ENCODE measurements around the gene GATA5. TPM values are rescaled to one million over a fixed set of nuclear protein-coding genes. Genes with fewer than 3 reads are reported as not detected.
"Not testable (repeated sequence)": the region's sequence is repeated elsewhere in the genome, so short reads cannot be mapped to it uniquely, and the experiment has no call there.

GATA5 gene
- total and polyA plus RNA-seq, 7 experiments from 2014 or later = not detected

DNA sequence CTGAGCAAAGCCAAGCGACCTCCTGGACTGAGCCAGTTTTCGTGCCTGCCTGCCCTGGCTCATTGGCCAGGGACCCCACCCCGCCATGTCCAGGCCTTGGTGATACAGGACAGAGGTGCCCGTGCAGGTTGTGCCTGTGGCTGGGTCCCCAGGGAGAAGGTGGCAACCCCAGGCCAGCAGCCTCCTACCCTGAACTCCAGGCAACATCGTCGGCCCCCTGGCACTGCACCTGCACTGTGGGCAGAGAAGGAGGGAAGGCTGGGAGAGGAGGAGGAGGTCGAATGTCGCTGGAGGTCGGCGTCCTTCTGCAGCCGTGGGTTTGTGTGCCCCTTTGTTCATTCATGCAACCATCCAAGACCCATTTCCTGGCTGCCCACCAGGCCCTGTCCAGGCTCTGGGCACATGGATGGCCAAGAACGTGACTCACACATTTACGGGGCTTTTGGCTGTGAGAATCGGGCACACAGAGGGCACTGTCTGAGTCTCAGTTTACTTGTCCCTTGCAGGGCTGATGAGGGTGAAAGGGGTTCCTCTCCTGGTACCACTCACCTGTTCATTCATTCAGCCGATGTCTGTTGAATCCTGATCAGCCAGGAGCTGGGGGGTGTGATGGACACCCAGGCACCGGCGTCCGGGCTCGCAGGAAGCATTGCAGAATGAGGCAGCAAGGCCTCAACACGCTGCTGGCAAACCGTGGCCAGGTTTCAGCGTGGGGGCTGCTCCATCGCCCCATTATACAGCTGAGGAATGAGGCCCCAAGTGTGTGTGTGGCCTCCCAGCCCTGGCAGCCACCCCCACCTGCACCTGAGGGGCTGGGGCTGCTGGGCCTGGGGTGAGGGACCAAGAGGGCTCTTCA, 46.1 kb downstream of the GATA5 start:
- H3K36me3 ChIP-seq (ENCODE audit: control insufficient read depth in 2 of 3, insufficient read depth in 3 of 3, low read length in 3 of 3) = no peaks in the 10 kb centered on the region
- no peaks in the 10 kb centered on the region for H3K9me3 Mint-ChIP-seq
- POLR2A ChIA-PET = no interaction called here

DNA sequence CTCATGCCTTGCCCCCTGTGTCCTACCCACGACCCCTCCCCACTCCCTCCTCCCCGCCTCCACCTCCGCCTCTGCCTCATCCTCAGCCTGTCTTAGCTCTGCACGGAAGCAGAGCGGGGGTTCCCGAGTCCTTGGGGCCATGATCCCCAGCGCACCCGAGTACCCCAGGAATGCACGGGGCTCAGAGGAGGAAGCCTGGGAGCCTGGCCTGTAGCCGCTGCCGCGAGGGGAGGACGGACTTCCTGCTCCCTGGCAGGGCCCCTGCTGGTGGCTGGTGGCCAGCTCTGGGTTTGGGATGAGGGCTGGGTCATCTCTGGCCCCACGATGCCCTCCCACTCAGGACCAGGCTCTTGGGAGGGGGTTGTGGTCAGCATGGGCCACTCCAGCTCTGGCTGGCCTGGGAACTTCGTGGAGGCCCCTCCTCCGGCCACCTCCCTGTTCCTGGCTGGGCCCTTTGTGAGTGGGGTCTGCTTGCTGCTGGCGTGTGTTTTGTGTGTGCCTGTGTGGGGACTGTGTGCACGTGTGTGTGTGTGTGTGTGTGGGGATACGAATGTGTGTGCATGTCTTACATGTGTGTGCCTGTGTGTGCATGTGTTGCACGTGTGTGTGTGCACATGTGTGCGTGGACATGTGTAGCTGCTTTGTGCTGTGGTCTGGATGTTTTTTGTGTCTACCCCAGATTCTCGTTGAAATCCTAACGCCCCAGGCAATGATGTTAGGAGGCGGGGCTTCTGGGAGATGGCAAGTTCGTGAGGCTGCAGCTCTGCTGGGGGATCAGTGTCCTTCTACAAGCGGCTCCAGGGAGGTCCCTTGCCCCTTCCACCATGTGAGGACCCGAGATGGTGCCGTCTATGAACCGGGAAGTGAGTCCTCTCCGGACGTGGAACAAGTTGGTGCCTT, 47.1 kb downstream of the GATA5 start:
- DNase-seq = no peak
- H3K9me3 ChIP-seq (ENCODE audit: control insufficient read depth in 2 of 3, low read length in 3 of 3) = no peaks in the 10 kb centered on the region
- H3K27me3 ChIP-seq (ENCODE audit: control insufficient read depth in 2 of 2, insufficient read depth in 2 of 2, low read length in 2 of 2) = no peaks in the 10 kb centered on the region
- ATAC-seq = no peak
- intact Hi-C loops (cut with micrococcal nuclease) = no loop called here
- no peaks in the 10 kb centered on the region for H3K4me1 ChIP-seq (ENCODE audit: control insufficient read depth in 2 of 2, insufficient read depth in 2 of 2, low read length in 2 of 2)
- Mint-ChIP-seq H3K9me3 (no peaks in the 10 kb centered on the region), H3K4me1 (peaks cover 0 to 1% (median 0%) of the 10 kb centered on the region in 7 donors), H3K4me3 (no peak overlapping the region), H3K27ac (peak overlapping the region in 1 of 9 donors; percentile 36), H3K36me3 (no peaks in the 10 kb centered on the region), H3K27me3 (peaks cover under 1 to 14% (median 8%) of the 10 kb centered on the region in 5 donors)
- H3K4me3 ChIP-seq (ENCODE audit: low read length) = no peak overlapping the region
- ChIA-PET CTCF (no interaction called here), POLR2A (no interaction called here)
- H3K36me3 ChIP-seq (ENCODE audit: control insufficient read depth in 2 of 3, insufficient read depth in 3 of 3, low read length in 3 of 3) = no peaks in the 10 kb centered on the region
- no peak overlapping the region for H3K27ac ChIP-seq (ENCODE audit: low read depth, low read length)

More for the DNA sequence above, 46.1 kb downstream of the GATA5 start:
- Histone ChIP-seq H3K9me3 (ENCODE audit: control insufficient read depth in 2 of 3, low read length in 3 of 3) (no peaks in the 10 kb centered on the region), H3K27me3 (ENCODE audit: control insufficient read depth in 2 of 2, insufficient read depth in 2 of 2, low read length in 2 of 2) (no peaks in the 10 kb centered on the region), H3K4me3 (ENCODE audit: low read length) (no peak overlapping the region), H3K4me1 (ENCODE audit: control insufficient read depth in 2 of 2, insufficient read depth in 2 of 2, low read length in 2 of 2) (no peaks in the 10 kb centered on the region), H3K27ac (ENCODE audit: low read depth, low read length) (no peak overlapping the region)
- no peak for ATAC-seq
- CTCF ChIA-PET = no interaction called here
- Mint-ChIP-seq H3K36me3 (no peaks in the 10 kb centered on the region), H3K27ac (no peak overlapping the region), H3K4me3 (no peak overlapping the region), H3K4me1 (peaks cover 0 to 1% (median 0%) of the 10 kb centered on the region in 7 donors), H3K27me3 (peaks cover 11 to 23% (median 15%) of the 10 kb centered on the region in 5 donors)
- no peak for DNase-seq
- intact Hi-C loops (cut with micrococcal nuclease) = no loop called here

DNA sequence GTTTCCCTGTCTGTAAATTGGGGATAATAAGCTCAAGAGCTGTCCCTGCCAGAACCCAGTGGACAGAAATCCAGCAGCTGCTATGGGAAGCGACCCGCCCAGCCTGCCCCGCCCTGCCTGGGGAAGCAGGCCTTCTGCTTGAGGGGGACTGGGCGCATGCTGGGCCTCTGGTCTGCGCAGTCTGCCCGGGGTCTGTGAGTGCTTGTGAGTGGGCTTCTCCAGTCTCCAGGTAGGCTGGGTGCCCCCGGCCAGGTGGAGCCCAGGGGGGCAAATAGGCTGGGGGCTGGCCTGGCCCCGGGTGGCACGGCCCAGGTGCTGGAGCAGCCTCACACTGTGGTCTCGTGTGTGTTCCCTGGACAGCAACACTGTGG, 47.8 kb downstream of the GATA5 start:
- Mint-ChIP-seq H3K36me3 (no peaks in the 10 kb centered on the region), H3K4me3 (no peak overlapping the region), H3K27me3 (peaks cover 0 to 7% (median 5%) of the 10 kb centered on the region in 5 donors), H3K4me1 (peaks cover 0 to 1% (median 0%) of the 10 kb centered on the region in 7 donors), H3K27ac (no peak overlapping the region), H3K9me3 (no peaks in the 10 kb centered on the region)
- ATAC-seq = no peak
- H3K27ac ChIP-seq (ENCODE audit: low read depth, low read length) = no peak overlapping the region
- no peaks in the 10 kb centered on the region for H3K9me3 ChIP-seq (ENCODE audit: control insufficient read depth in 2 of 3, low read length in 3 of 3)
- POLR2A ChIA-PET = no interaction called here
- H3K4me3 ChIP-seq (ENCODE audit: low read length) = no peak overlapping the region
- CTCF ChIA-PET = no interaction called here
- no peaks in the 10 kb centered on the region for H3K27me3 ChIP-seq (ENCODE audit: control insufficient read depth in 2 of 2, insufficient read depth in 2 of 2, low read length in 2 of 2)
- intact Hi-C loops (cut with micrococcal nuclease) = no loop called here
- no peaks in the 10 kb centered on the region for H3K36me3 ChIP-seq (ENCODE audit: control insufficient read depth in 2 of 3, insufficient read depth in 3 of 3, low read length in 3 of 3)
- DNase-seq = no peak
- no peaks in the 10 kb centered on the region for H3K4me1 ChIP-seq (ENCODE audit: control insufficient read depth in 2 of 2, insufficient read depth in 2 of 2, low read length in 2 of 2)

DNA sequence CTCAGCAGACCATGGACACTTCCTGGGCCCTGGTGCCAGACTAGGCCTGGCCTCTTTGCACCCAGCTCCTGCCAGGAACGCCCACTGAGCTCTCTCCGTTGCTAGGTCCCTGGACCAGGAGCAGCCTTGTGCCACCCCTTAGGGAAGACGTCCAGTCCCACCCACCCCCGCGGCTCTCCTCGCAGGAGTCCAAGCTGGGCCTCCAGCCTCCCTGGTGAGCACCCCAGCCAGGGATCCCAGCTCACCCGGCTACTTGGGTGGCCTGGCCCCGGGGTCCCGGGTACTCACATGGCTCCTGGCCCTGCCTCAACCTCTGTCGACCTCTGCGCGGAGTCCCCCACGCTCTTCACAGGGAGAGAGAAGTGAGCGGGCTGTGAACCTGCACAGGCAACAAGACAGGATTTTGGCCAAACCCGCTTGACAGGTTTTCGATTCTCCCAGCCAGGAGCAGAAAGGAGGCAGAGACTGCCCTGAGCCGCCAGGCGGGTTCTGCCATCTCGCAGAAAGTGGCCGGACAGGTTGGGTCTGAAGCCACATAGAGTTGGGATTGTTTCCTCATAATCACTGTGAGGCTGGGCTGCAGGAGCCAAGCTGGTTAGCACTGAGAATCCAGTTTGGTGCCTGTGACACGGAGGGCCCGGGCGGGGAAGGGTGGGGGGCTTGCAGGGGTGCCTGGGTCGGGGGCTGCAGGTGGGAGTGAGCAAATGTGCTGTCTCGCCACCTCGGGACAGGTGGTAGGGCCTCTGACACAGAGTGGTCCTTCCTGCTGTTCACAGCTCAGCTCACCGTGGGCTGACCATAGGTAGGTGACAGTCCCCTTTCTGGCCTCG, 48.4 kb downstream of the GATA5 start, which contains the start of gene RBBP8NL:
Gene RBBP8NL (minus strand): TSS at position 368 of the 830 bp plus-strand sequence. CDS start 7,892 bp downstream, outside the sequence.
- ATAC-seq (no peak), DNase-seq (no peak)
- H3K9me3 ChIP-seq (ENCODE audit: control insufficient read depth in 2 of 3, low read length in 3 of 3) = no peaks in the 10 kb centered on the region
- no peak within 1 kb of the TSS for H3K27ac ChIP-seq (ENCODE audit: low read depth, low read length)
- H3K9me3 Mint-ChIP-seq = no peaks in the 10 kb centered on the region
- no peaks in the 10 kb centered on the region for H3K36me3 Mint-ChIP-seq
- intact Hi-C loops (cut with micrococcal nuclease) = no loop called here
- H3K4me1 ChIP-seq (ENCODE audit: control insufficient read depth in 2 of 2, insufficient read depth in 2 of 2, low read length in 2 of 2) = no peaks in the 10 kb centered on the region
- no peak within 1 kb of the TSS for H3K4me3 Mint-ChIP-seq
- H3K4me1 Mint-ChIP-seq = peaks cover 0 to 1% (median 0%) of the 10 kb centered on the region in 7 donors
- H3K27me3 Mint-ChIP-seq = peaks cover 0 to 7% (median 5%) of the 10 kb centered on the region in 5 donors
- CTCF ChIA-PET = no interaction called here
- no peaks in the 10 kb centered on the region for H3K27me3 ChIP-seq (ENCODE audit: control insufficient read depth in 2 of 2, insufficient read depth in 2 of 2, low read length in 2 of 2)
- H3K27ac Mint-ChIP-seq = no peak within 1 kb of the TSS
- POLR2A ChIA-PET = no interaction called here
- no peak within 1 kb of the TSS for H3K4me3 ChIP-seq (ENCODE audit: low read length)
- no peaks in the 10 kb centered on the region for H3K36me3 ChIP-seq (ENCODE audit: control insufficient read depth in 2 of 3, insufficient read depth in 3 of 3, low read length in 3 of 3)

DNA sequence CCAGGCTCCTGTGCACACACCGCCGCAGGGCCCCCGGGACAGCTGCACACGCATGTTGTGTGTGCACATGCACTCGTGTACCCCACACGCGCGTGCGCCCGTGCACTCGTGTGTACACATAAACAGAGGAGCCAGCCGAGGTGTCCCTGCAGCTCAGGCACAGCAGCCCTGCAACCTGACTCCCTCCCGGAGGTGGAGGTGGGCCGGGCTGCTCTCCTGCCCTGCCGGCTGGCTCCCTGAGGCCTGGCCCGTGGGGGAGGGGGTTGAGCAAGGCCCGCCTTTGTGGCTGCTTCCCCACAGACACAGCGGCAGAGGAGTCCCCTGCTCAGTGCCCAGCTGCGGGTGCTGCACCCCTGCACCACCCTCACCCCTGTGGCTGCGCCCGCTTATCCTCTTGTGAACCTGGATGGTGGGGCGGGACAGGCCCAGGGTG, 49.1 kb downstream of the GATA5 start:
- peaks cover 0 to 1% (median 0%) of the 10 kb centered on the region in 7 donors for H3K4me1 Mint-ChIP-seq
- Histone ChIP-seq H3K9me3 (ENCODE audit: control insufficient read depth in 2 of 3, low read length in 3 of 3) (no peaks in the 10 kb centered on the region), H3K4me1 (ENCODE audit: control insufficient read depth in 2 of 2, insufficient read depth in 2 of 2, low read length in 2 of 2) (no peaks in the 10 kb centered on the region), H3K4me3 (ENCODE audit: low read length) (no peak overlapping the region), H3K27me3 (ENCODE audit: control insufficient read depth in 2 of 2, insufficient read depth in 2 of 2, low read length in 2 of 2) (no peaks in the 10 kb centered on the region), H3K27ac (ENCODE audit: low read depth, low read length) (no peak overlapping the region), H3K36me3 (ENCODE audit: control insufficient read depth in 2 of 3, insufficient read depth in 3 of 3, low read length in 3 of 3) (no peaks in the 10 kb centered on the region)
- ChIA-PET POLR2A (interaction anchor here (0.5 kb wide), 1 partner anchor 371 kb away, joined by 3 read pairs; no protein-coding TSS in a partner anchor), CTCF (interaction anchor here (0.7 kb wide), 1 partner anchor 81 kb away, joined by 3 read pairs; no protein-coding TSS in a partner anchor)
- DNase-seq = no peak
- H3K9me3 Mint-ChIP-seq = no peaks in the 10 kb centered on the region
- no peak overlapping the region for H3K4me3 Mint-ChIP-seq
- no peak for ATAC-seq
- intact Hi-C loops (cut with micrococcal nuclease) = no loop called here
- peaks cover 0 to 7% (median 5%) of the 10 kb centered on the region in 5 donors for H3K27me3 Mint-ChIP-seq
- no peaks in the 10 kb centered on the region for H3K36me3 Mint-ChIP-seq
- no peak overlapping the region for H3K27ac Mint-ChIP-seq

DNA sequence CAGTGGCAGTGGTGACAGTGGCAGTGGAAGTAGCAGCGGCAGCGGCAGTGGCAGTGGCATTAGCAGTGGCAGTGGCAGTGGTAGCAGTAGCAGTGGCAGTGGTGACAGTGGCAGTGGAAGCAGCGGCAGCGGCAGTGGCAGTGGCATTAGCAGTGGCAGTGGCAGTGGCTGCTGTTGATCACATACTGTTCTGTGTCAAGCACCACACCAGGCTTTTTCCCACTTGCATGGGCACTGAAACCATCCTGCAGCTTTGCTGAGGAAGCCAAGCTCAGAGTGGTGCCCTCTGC, 49.8 kb downstream of the GATA5 start:
- ChIA-PET CTCF (interaction anchor here (0.7 kb wide), 1 partner anchor 80 kb away, joined by 3 read pairs; no protein-coding TSS in a partner anchor), POLR2A (interaction anchor here (0.5 kb wide), 1 partner anchor 372 kb away, joined by 3 read pairs; no protein-coding TSS in a partner anchor)
- not testable (repeated sequence) for H3K4me3 Mint-ChIP-seq

More for the DNA sequence above, 49.8 kb downstream of the GATA5 start:
- DNase-seq; intact Hi-C loops (cut with micrococcal nuclease); H3K4me1 Mint-ChIP-seq; H3K27me3 Mint-ChIP-seq; H3K9me3 ChIP-seq (ENCODE audit: control insufficient read depth in 2 of 3, low read length in 3 of 3); ATAC-seq; H3K36me3 Mint-ChIP-seq; H3K4me3 ChIP-seq (ENCODE audit: low read length); H3K27ac ChIP-seq (ENCODE audit: low read depth, low read length); H3K27ac Mint-ChIP-seq; H3K27me3 ChIP-seq (ENCODE audit: control insufficient read depth in 2 of 2, insufficient read depth in 2 of 2, low read length in 2 of 2); H3K36me3 ChIP-seq (ENCODE audit: control insufficient read depth in 2 of 3, insufficient read depth in 3 of 3, low read length in 3 of 3); H3K4me1 ChIP-seq (ENCODE audit: control insufficient read depth in 2 of 2, insufficient read depth in 2 of 2, low read length in 2 of 2); H3K9me3 Mint-ChIP-seq: not testable (repeated sequence)
